ENCODE results near the gene SECISBP2.

- no peak for TF ChIP-seq CTCF (IDR thresholded peaks at IDR 0.05)
- TF ChIP-seq CEBPB (IDR thresholded peaks at IDR 0.05) = no peak
Measured at GRCh38 chr9:89309166-89309565, 9.1 kb upstream of the SECISBP2 start.
